ENCODE results near the gene XYLT1. TPM values are rescaled to one million over a fixed set of nuclear protein-coding genes. Genes with fewer than 3 reads are reported as not detected.

The XYLT1 gene
- total and polyA plus RNA-seq, 2 of the 13 experiments (the other 11 are each of a cell fraction or from before 2014, with no cell fraction given): not detected

- TF ChIP-seq ARID4A (CRISPR knock-in tag; IDR thresholded peaks at IDR 0.05; ENCODE audit: borderline replicate concordance) (no peak), CSRNP2 (CRISPR knock-in tag; conservative IDR thresholded peaks at IDR 0.05; ENCODE audit: low read depth) (no peak), ZNF24 (IDR thresholded peaks at IDR 0.05) (no peak), ZNF782 (CRISPR knock-in tag; IDR thresholded peaks at IDR 0.05; ENCODE audit: borderline replicate concordance) (no peak), ZBTB49 (CRISPR knock-in tag; IDR thresholded peaks at IDR 0.05; ENCODE audit: borderline replicate concordance) (no peak), ZBTB42 (CRISPR knock-in tag; IDR thresholded peaks at IDR 0.05) (no peak), MAX (IDR thresholded peaks at IDR 0.05) (no peak), STAG1 (CRISPR knock-in tag; IDR thresholded peaks at IDR 0.05) (no peak), ZSCAN21 (CRISPR knock-in tag; IDR thresholded peaks at IDR 0.05; ENCODE audit: borderline replicate concordance) (no peak), SP5 (CRISPR knock-in tag; IDR thresholded peaks at IDR 0.05; ENCODE audit: borderline replicate concordance, low read depth) (no peak), ZBTB46 (CRISPR knock-in tag; IDR thresholded peaks at IDR 0.05; ENCODE audit: borderline replicate concordance) (no peak)
Observed at GRCh38 chr16:17333229-17333628, 137.5 kb downstream of the XYLT1 start (continued).

Measured in HepG2 (cell line).